Suppressor macrophage treated with lipopolysaccharide for 1 hour (primary cell): Measurements from ENCODE around the gene THTPA.
"Not testable (repeated sequence)": the region's sequence is repeated elsewhere in the genome, so short reads cannot be mapped to it uniquely, and the experiment has no call there.

ENCODE experiments used
- DNase-seq, 3 donors: peaks; one replicate each; pipeline ENCODE4 v3.0.0-alpha.2; 2020 to 2022

The THTPA gene

DNA sequence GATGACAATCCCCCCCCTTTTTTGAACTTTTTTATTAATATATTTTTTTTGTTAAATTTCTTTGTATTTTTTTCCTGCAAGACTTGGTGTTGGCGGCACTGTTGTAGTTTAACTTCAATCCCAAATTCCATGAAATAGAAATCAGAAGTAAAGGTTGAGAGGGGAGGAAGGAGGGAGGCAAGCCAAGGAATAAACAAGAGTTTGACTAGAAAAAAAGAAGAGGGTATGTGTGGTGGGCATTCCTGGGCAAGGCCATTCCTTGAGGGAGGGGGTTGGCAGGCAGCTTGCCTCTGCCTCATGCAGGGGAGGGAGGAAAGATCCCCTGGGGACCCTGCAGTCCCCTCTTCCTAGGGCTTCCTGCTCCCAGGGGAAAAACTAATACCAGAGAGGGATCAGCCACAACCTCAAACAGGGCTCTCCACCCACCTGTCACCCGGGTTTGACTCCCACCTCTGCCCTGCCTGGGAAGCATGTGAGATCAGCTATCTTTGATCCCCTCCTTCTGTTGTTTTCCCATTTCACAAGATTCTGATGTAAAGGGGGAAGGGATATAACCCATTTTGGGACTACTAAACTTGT, 12.0 kb downstream of the THTPA start:
- DNase-seq: no peak

DNA sequence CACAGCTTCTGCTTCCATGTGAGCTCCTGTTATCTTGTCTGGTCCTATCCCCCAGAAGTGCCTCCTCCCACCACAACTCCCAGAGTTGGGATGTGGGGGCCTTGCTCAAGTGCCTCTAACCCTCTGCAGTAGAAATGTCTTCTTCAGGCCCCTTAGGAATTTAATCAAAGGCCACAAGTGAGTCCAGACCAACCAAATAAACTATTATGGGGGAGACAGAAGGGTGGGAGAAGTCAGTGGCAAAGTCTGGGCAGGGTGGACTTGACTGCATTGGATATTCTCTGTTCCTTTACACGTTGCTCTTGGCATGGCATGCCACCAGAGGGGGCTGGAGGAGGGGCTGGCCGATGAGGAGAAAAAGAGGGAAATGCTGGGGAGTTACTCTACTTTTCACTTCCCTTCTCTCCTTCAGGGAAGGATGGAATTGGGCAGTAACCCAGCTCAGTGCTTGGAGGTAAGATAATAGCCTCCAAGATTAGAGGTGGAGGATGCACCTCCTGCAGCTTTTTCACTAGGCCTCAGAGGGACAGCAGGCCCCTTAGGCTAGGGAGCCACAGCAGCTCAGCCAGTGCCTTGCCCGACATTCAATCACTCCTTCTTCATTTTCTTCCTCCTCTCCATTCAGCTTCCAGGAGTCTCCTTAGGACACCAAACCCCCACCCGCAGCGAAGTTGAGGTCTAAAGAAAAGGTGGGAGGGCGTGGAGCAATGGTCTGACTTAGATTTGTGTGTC, 12.7 kb downstream of the THTPA start:
- peak; percentile 67 to 78 (median 72) for DNase-seq

DNA sequence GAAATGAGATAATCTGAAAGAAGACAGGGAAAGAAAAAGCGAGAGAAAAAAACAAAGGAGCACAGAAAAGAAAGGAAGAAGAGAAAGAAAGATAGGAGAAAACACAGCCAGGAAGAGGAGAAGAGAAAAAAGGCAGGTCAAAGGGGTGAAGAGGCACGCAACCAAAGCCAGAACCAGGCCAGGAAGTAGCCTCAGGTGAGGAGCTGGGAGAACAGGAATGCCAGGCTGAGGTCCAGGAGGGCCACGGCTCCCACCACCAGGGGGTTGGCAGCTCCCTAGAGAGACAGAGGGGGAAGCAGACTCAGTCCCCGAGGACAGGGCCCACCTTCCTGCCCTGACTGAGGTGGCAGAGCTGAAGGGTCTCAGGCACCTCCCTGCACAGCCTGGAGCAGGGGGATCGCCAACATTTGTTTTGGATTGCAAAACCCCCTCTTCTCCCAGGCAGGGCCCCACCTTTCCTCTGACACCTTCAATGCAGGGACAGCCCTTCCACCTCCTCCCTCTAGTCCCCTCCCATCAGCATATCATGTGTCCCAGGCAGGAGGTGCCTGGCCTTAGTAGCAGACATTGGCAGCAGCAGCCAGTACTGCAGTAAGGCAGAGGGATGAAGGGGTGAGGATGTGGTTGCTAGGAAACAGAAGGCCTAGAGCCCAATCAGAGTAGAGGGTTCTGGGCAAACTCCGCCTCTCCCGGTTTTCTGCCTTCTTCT, 13.5 kb downstream of the THTPA start:
- no peak for DNase-seq

DNA sequence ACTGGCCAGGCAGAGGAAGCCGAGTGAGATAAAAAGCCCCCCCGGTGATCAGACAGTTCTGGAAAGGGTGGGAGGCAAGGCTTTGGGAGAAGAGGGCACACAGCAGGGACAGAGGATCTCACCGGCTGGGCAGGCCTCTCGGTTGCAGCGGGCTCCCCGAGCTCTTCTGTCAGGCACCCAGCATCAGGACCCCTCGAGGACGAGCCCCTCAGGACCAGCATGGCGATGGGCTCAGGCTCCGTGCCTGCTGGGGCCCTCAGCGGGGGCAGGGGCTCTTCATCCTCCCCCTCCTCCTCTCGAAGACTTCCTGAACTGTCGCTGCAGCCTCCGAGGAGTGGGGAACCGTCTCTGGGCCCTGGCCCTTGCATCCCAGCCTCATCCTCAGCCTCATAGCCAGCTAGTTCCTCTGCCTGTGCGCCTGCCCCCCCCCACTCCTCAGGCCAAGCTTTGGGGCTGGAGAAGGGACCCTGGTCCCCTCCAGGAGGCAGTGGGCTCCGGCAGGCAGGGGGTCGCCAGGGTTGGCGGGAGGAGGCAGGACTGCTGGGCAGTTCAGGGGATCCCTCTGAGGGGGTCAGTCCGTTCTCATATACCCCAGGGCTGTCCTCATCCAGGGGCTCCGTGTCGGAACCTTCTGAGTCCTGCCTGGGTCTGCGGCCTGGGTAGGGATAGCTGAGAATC, 14.9 kb downstream of the THTPA start:
- DNase-seq: no peak

DNA sequence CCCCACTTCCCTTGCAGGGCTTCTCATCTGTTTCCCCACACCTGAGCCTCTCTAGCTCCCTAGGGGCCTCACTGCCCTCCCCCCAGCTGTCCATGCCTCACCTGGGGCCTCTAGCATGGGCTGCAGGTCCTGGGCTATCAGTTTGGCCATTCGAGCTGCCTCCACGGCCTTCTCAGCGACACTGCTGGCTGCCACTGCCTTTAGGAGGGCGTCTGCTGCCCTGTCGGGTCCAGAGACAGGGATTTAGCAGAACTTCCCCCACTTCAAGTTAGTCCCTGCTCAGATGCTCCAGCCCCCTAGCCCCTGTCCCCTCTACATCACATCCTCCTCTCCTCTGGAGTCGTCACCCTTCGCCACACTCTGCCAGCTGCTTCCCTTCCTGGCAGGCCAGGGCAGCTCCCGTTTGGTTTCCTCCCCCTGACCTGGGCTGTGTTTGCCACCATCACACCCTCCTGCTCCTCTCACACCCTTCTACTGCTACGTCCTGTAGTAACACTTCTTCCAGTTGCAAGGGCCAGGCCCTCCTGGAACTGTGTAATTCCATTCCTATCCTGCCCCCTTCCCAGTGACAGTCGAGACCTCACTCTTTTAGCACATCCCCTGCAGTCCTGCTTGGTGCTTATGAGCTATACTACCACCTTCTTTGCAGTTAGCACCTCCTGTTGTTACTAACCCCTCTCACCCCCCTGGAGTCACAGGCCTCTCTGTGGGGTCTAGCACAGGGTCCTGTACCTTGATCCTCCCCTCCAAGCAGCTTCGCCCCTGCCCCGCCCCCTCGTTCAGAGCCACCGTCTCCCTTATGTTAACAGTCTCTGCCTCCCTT, 15.8 kb downstream of the THTPA start:
- peak in 1 of 3 donors; percentile 18 for DNase-seq

DNA sequence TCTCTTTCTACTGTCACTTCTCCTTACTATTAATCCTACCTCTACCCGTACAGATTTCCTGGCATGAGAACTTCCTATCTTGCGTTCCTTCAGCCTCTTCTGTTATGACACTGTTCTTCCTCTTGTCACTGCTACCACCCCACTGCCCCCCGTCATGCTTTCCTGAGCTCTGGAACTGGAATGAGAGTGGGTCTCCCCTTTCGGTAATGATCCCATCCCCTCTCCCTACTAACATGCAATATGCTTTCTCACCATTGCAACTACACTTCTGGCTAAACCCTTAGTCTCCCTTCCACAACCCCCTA, 16.4 kb downstream of the THTPA start:
- DNase-seq: peak in 2 of 3 donors; percentile 26 to 30

DNA sequence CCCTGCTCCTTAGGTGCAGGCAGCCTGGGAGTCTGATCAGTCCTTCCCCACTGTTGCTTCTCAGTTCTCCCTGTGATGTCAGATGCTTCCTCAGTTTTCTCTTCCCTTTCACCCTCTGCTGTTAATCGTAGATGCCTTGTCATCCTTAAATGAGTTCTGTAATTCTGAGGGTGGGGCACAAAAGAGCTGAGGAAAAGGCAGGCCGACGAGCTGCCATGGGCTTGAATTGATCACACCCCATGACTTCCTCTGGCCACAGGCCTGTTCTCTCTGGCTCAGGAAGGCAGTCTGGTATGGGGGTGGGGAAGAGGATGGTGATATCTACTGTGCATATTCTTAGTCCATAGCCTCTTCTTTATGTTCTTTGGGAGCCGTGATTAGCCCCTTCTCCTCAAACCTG, 16.8 kb downstream of the THTPA start:
- DNase-seq: peak; percentile 62 to 75 (median 70)

DNA sequence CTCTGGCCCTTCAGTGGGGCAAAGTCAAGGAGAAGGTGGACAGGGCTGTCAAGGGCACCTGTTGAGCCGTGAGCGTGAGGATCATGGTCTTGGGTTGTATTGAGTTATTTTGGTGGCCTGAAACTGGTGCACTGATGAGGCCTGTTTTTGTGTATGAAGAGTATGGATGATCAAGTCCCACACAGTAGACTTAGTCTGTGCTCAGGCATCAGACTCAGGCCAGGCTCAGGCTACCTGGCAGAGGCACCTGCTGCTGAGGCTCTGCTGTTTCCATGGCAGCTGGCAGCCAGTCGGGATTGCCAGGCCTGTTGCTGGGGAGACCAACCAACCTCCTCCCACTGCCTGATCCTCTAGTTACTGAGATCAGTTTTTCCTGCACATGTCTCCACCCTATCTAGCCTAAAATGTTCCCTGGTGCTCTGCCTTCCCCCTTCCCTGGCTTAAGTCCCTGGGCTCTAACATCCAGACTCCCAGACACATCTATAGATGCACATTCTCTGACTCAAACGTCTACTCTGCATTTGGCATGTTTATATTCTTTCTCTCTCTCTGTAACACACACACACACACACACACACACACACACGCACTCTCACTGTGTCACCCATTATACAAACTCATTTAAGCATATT, 17.4 kb downstream of the THTPA start:
- no peak for DNase-seq

DNA sequence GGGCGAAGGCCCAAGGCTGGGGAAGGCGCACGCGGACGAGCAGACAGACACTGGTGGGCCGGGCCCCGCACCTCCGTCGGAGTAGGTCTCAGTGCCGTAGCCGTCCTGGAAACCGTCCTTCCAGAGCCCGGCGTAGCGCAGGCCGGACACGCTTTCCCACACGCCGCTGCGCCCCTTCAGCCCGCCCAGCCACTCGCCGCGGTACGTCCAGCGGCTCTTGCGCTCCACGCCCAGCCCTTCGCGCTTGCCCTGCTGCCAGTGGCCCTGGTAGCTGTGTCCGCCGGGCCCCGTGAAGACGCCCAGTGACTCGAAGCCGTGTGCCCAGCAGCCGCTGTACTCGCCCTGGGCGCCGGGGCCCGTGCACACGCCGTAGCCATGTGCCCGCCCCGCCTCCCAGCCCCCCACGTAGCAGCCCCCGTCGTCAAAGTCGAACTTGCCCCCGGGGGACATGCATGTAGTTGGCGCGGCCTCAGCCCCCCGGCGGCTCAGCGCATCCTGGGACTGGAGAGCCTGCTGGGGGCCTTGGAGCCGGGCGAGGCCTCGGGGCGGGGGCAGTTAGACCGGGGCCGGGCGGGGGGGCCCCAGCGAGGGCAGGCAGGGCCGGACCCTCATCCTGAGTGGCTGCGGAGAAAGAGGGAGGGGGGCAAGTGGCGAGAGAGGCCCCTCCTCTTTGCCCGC, 21.1 kb downstream of the THTPA start:
- DNase-seq: peak; percentile 27 to 54 (median 35)

DNA sequence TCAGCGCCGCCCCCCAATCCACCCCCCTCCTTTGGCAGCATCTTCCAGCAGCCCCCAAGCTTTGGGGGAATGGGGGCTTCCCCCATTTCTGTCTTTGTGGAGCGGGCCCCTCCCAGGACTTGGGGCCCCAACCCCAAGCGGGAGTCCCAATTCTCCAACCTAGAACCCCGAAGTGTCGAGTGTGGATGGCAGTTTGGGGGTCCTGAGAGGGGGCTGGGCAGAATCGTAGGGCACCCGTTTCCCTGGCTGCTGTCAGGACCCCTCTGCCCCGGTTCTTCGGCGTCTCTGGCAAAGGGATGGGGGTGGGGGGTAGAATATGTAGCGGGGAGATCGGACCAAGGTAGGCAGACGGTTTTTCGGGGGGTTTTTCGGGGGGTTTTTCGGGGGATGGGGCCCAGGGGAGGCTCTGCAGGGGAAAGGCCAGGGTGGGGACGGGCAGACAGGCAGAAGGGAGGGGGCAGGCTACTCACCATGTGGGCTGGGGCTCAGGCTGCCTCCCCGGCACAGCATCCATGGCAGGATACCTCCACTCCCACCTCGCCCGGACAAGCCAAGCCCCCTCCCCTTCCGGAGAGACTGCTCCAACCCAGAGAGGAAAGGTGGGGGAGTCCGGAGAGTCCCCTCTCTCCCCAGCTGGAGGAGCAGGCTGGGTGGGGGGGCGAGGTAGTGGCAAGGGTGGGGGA, 21.8 kb downstream of the THTPA start:
- DNase-seq: peak in 1 of 3 donors; percentile 5

DNA sequence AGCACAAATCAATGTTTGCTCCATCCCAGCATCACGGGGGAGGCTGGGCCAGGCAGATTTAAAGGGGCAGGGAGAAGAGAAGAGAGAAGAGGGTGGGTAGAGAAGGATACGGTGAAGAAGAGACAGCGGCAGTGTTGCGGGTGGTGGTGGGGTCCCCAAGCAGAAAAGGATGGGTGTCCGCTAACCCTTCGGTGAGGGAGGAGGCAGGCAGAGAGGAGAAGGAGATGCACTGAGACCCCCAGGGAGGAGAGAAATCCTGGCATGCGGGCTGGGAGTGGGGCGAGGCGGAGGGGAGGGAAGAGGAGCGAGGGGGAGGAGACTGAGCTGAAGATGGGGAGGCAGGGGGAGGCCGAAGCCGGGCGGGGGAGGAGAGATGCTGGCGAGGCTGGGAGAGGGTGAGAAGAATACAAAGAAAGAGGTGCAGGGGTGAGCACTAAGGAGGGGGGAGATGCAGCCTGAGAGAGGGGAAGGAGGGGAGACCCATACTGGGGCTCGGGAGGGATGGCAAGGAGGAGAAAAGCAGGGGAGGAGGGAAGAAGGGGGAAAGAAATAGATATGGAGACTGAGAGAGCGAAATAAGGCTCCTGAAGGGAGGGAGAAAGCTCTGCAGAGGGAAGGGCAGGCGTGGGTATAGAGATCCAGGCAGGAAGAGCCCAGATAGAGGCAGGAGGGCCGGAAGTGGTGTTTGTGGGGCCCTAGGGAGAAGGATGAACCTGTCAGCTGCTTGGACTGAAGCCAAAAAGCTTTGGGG, 22.7 kb downstream of the THTPA start, which contains the start of gene JPH4:
TSS of gene JPH4 (minus strand) at position 231 of the 751 bp plus-strand sequence. CDS start 1,337 bp downstream, outside the sequence.
- DNase-seq: peak in 1 of 3 donors; percentile 14

DNA sequence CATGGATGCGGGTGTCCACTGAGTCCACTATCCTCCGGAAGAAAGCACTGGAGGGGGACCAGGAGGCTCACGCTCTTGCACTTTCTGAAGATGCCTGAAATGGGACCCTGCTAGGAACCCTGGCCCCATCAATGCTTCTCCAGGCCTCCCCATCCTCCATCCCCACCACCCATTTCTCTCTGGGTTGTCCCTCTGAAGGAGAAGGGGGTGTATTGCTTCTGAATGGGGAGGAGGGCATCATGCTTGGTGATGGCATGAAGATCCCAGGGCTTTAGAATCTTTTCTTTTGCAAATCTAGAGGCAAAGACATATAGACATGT, 23.2 kb downstream of the THTPA start:
- DNase-seq: peak in 1 of 3 donors; percentile 0

DNA sequence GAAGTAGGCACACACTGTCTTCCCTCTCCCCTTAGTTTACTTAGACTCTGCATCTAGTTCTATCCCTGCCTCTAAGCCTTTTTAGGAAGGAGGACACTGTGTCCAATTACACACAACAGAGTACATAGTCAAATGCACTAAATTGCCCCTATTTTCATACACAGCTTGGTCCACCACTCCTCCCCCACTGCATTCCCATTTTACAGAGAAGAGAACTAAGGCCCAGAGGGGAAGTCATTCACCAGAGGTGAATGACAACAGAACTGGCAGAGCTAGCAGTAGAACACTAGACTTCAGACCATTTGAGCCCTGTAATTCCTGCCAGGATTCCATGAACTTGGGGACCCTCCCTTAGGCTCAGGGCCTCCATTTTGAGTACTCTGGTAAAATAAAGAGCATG, 23.7 kb downstream of the THTPA start:
- no peak for DNase-seq

DNA sequence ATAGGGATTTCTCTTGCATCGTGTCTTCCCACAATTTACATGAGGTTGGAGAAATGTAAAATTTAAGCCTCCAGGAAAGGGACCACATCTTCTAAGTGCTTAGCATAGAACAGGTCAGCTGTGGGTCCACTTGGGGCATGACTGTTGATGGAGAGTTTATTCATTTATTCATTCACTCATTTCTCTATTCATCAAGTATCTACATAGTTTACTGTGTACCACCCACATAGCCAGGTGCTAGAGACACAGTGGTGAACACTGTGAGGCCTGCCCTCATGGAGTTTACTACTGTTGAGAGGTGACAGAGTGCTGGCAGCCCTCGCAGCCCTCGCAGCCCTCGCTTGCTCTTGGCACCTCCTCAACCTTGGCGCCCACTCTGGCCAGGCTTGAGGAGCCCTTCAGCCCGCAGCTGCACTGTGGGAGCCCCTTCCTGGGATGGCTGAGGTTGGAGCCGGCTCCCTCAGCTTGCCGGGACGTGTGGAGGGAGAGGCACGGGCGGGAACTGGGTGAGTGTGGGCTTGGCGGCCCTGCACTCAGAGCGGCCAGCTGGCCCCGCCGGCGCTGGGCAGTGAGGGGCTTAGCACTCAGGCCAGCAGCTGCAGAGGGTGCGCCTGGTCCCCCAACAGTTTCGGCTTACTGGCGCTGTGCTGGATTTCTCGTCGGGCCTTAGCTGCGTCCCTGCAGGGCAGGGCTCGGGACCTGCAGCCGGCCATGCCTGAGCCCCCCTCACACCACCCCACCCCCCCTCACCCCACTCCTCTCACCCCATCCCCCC, 24.3 kb downstream of the THTPA start:
- DNase-seq: peak in 1 of 3 donors; percentile 7

DNA sequence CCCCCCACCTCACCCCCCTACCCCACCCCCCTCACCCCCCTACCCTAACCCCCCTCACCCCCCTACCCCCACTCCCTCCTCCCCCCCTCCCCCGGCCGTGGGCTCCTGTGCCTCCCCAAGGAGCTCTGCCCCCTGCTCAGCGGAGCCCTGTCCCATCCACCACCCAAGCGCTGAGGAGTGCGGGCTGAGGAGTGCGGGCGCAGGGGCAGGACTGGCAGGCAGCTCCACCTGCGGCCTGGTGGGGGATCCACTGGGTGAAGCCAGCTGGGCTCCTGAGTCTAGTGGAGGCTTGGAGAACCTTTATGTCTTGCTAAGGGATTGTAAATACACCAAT, 24.8 kb downstream of the THTPA start:
- no peak for DNase-seq

DNA sequence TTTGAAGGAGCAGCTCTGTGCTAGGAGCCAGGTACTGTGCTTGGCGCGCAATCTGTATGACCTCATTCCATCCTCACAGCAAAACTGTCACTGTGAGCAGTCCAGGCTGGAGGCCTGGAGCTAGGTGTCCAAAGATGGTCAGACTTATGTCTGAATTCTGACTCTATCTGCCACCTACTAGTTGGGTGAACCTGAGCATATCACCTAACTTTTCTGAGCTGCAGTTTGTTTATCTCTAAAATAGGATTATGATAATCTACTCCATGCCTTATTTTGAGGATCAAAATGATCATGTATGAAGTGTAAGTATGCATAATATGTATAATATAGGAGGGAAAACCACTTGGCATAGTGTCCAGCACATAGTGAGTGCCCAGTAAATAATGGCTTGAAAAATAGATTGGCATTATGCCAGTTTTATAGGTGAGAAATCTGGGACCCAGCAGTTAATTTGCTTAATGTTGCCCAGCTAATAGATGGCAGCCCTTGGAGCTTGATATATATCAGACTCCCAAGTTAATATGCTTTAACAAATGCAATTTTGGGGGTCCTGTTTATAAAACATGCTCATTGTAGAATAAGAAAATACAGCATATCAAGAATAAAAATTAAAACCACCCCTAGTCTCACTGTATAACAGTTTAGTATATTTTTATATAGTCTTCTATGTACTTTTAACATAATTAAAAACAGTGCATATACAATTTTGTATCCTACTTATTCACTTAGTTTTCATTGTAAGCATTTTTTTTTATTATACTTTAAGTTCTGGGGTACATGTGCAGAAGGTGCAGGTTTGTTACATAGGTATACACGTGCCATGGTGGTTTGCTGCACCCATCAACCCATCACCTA, 27.1 kb downstream of the THTPA start:
- DNase-seq: no peak

DNA sequence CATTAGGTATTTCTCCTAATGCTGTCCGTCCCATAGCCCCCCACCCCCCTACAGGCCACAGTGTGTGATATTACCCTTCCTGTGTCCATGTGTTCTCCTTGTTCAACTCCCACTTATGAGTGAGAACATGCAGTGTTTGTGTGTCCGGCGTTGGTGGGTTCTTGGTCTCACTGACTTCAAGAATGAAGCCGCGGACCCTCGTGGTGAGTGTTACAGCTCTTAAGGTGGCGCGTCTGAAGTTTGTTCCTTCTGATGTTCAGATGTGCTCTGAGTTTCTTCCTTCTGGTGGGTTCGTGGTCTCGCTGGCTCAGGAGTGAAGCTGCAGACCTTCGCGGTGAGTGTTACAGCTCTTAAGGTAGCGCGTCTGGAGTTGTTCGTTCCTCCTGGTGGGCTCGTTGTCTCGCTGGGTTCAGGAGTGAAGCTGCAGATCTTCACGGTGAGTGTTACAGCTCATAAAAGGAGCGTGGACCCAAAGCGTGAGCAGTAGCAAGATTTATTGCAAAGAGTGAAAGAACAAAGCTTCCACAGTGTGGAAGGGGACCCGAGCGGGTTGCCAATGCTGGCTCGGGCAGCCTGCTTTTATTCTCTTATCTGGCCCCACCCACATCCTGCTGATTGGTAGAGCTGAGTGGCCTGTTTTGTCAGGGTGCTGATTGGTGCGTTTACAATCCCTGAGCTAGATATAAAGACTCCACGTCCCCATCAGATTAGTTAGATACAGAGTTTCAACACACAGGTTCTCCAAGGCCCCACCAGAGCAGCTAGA, 27.9 kb downstream of the THTPA start:
- DNase-seq: not testable (repeated sequence)
